ENCODE data around the gene MYO19.
"Not testable (repeated sequence)": the region's sequence is repeated elsewhere in the genome, so short reads cannot be mapped to it uniquely, and the experiment has no call there.

Gene MYO19

DNA sequence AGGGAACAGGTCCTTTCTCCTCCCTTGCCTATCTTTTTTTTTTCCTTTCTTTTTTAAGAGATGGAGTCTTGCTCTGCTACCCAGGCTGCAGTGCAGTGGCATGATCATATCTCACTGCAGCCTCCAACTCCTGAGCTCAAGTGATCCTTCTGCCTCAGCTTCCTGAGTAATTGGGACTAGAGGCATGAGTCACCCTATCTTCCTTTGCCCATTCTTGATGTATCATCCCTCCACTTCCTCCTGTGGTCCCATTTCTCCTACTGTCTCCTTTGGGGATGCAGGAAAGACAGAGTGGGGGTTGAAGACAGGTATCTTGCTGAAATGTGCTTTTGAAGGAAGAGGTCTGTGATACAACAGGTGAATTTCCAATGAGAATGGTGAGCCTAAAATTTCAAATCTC lies 5.5 kb downstream of the MYO19 start:
- DNase-seq = peak; percentile 48

DNA sequence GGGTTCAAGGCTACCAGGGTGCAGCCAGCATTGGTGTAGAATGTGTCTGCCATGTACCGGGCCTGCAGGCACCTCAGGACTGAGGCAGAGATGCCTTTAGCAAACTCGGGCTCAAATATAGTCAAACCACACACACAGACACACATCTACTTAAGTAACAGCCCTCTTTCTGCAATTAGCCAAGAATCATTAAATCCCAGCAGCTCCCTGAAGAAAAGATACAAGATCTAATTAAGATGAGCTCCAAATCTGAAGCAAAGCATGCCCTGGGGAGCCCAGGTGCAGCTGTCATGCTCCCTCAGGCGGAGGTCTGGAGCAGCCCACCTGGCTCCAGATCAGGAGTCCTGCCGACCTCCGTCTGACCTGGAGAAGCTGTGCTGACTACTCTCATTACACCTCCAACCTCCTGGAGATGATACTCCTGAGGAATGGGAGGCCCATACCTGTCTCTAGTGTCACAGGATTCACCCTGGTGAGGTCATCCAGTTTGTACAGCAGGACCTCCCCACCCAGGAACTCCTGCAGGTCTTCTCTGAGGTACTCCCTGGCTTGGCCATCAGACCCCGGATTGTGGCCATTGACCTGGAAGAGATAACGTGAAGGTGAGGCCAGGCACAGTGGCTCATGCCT lies 6.9 kb downstream of the MYO19 start:
- DNase-seq = no peak

DNA sequence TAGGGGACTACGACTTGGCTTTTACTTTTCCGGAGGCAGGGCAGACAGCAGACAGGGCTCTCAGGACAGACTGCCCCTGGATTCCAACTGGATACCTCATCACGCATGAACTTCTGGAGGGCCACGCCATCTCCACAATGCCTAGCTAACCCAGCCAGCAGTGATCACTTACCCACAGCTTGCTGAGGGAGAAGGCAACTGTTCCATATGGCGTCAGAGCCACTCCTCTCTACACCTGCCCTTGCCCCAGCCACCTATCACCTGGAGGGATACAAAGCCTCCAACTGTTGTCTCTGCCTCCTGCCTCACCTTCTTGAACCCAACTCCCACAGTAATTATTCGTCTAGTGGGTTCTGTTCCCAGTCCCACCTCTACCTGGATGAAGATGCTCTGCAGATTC lies 8.8 kb downstream of the MYO19 start:
- no peak for DNase-seq

DNA sequence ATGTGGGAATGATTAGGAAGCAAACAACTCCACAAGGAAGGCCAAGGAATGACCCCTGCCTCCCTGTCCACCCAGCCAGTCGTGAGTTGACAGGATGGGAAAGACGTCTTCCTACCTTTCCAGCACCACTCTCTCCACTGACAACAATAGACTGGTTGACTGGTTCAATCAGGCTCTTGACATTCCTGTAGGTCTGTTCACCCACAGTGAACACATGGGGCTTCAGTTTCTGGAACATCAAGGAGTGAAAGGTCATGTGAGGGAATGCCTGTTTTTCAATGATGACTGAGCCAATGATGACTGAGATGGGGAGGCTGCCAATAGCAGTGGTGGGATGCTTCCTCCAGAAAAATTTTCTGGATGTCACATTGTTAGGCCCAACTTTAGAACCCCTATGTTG lies 9.6 kb downstream of the MYO19 start:
- DNase-seq = no peak

DNA sequence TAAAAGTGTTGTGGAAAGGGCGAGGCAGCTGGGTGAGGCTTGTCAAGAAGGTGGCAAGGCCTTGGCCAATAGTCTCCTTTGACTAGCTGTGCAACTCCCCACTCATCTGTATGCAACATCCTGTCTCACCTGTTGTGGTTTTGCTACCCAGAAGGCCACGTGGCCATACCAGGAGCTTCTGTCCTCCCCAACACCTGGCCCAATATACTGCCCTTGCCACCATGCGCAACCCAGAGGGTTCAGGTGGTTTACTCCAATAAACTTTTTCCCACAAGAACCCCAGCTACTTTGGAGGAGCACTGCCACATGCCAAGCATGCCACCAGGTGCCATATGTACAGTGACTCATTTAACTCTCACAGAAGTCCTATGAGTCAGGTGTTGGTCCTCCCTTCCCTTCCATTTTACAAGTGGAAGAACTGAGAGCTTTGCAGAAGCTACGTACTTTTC lies 10.2 kb downstream of the MYO19 start:
- DNase-seq = no peak

DNA sequence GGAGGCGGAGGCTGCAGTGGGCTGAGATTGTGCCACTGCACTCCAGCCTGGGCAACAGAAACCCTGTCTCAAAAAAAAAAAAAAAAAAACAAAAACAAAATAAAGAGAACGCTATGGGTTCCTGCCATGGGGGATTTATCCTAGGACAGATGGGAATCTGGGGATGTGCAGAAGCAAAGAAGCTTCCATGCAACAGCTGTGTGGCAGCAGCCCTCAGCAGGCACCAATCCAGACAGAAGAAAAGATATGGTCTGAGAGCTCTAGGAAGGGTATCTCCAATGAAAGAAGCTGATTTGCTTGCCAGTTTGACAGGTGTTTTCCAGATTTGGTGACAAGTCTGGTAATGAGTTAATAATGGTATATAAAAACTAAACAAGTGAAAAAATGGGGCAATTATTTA lies 11.6 kb downstream of the MYO19 start:
- DNase-seq = no peak

DNA sequence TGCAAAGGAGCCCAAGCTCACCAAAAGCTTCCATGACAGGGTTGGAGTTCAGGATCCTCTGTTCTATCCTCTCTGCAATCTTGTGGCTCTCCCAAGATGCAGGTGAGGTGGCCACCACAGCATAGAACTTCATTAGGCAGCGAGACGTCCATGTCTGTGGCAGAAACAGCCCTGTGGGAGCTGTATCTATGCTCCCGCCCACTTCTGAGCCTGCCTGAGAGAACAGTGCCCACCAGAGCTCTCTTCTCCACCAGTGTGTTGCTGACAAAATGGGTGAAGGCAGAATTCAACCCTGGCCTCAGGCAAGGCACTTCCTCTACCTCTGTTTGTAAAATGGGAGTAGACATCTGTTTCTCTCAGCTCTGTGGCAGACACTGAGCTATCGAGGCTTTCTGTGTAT lies 18.8 kb downstream of the MYO19 start:
- no peak for DNase-seq

DNA sequence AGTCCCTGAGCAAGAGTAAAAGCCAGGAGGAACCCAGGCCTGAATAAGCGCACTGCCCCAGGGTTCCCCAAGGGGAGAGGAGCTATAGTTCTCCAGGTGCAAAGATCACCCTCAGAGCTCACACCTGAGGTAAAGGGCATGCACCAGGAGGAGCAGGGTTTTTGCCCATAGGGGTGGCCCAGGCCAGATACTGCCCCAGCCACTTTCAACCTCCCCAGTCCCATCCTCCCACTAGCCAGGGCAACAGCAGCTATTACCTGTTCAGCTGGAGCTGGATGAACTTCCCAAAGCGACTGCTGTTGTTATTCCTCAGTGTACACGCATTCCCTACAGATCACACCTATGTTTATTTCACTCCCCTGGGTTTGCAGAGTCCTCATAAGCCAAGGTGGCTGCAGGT lies 19.8 kb downstream of the MYO19 start:
- DNase-seq = no peak

DNA sequence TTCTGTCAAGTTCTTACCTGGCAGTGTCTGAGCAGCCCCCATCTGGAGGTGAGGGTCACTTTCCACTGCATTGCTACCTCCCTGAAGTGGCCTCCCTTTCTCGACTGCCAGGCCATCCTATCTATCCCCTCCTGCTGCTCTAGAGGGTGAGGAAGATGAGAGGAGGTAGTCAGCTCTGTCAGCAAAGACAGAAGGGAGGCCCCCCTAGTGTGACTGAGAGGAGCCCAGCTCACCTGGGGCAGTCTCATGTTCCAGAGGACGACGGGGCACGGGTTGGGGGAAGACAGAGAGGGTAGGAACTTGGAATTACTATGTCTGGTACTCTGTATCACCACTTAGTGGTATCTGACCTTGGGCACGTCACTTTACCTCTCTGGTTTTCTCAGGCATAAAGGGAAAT lies 22.0 kb downstream of the MYO19 start:
- DNase-seq = no peak

DNA sequence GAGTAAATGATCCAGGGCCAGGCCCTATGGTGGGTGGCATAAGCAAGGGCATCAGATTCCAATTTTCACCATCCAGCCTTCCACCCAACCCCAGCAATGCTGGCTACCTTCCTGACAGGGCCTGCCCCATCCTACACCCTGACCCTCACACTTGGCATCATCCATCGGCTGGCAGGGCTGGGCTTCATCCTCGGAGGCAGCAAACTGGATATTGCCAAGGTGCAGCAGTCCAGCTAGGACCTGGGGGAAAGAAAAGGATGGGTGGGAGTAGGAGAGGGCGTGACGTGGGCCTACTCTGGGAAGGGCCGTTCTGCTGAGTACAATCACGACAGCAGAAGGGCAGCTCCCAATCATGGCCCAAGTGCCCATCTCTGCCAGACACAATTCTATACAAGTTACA lies 23.5 kb downstream of the MYO19 start:
- no peak for DNase-seq

DNA sequence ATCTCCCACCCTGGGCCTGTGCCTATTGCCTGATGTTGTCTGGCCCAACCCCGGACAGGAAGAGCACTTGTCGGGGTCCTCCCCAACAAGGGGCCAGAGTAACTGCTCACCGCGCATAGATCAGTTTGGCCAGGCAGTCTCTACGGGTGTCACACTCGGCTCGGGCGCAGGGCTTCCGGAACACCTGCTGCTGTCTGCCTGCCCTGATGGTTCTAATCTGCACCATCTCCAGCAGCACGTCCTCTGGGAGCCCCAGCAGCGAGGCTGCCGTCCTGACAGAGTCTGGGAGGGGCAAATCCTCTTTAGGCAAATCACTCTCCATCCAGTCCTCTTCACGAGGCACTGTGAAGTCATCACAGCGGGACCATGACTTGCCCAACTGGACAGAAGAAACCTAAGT lies 24.0 kb downstream of the MYO19 start:
- DNase-seq = no peak

DNA sequence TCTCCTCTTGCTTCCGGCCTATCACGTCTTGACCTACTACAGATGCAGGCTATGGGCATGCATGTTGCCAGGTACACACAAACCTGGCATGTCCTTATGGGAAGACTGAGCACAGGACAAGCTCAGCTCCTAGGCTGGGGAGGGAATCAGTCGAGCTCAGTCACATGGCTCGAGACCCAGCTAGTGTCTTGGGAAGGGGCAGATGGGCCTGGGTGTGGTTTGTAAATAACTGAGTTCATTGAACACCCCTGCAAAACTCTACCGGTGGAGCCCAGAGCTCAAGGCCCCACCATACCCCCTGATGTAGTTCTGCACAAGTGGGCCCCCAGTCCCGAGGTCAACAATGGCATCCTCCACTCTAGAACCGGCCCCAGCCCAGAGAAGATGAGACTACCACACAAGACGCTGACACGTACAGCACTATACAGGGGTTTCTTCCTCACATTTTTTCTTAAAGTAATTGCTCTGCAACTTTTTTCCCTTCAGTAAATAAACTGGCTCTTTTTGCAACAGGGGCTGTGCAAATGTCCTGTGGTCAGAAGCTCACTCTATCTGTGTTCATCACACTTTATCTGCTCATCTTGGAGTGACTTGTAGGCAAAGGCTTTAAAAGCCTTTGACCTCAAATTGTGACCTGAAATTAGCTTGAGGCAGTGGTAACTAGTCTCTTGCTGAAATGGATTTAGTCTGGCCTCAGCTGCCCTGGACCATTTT lies 25.2 kb downstream of the MYO19 start:
- DNase-seq = no peak

DNA sequence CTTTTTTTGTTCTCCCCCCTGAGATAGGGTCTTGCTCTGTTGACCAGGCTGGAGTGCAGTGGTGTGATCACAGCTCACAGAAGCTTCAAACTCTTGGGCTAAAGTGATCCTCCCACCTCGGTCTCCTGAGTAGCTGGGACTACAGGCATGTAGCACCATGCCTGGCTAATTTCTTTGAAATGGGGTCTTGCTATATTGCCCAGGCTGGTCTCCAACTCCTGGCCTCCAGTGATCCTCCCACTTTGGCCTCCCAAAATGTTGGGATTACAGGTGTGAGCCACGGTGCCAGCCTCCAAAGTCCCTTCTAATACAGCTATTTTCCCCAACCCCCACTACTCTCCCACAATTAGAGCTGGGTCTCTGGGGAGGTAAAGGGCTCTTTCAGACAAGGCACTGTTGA lies 26.2 kb downstream of the MYO19 start:
- DNase-seq = not testable (repeated sequence)

DNA sequence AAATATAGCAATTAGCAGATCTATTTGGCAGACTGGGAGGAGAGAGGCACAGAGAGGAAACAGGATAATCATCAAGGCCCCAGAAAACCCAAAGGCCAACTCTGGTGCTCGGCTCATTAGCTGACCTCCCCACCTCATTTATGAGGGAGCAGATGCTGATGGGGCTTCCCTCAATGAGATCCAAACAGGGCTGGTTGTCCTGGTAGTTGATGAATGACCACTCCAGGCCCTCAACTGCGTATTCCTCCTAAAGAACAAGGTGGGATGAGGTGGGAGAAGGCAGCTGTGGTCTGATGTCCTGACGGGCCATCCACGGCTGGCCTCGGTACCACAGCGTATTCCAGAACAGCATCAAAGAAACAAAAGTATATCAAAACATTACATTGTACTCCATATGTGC lies 27.4 kb downstream of the MYO19 start:
- DNase-seq = no peak

DNA sequence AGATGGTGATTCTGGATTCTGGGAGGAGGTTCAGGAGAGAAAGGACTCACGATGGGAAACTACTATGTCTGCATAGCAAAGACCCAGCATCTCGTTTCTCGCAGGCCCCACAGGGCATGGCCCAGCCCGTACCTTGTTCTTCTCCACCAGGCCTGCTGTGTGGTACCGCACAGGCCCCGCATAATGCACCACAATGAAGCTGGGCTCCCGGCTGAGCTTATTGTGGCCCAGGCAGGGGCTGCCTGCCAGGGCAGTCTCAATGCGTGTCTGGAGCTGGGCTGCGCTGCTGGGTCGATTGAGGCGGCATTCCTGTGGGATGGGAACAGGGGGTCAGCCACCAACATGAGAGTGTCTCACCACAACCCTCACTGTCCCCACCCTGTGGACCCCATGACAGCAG lies 27.8 kb downstream of the MYO19 start:
- no peak for DNase-seq

DNA sequence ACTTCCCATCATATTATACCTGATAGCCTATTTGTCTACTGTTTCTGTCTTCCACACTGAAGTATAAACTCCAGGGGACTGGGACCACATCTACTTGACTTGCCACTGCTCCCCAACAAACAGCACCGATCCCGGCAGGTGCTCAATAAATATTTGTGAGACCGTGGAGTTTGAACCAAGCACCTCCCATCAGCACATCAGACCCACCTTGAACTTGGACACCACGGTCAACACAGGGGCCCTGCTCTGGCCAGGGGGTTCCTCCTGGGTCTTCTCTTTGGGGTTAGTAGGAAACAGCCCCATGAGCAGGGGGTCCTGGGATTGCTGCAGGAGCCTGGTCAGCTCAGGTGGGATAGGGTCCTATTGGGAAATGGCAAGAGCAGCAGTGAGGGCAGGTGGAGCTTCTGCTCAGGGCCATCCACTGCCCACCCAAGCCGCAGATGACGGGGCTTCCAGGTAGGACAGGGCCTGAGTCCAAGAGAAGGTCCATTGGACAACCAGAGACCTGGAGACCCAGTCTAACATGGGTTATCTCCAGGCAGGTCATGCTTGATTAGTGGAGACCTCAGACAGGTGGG lies 28.3 kb downstream of the MYO19 start:
- DNase-seq = no peak

DNA sequence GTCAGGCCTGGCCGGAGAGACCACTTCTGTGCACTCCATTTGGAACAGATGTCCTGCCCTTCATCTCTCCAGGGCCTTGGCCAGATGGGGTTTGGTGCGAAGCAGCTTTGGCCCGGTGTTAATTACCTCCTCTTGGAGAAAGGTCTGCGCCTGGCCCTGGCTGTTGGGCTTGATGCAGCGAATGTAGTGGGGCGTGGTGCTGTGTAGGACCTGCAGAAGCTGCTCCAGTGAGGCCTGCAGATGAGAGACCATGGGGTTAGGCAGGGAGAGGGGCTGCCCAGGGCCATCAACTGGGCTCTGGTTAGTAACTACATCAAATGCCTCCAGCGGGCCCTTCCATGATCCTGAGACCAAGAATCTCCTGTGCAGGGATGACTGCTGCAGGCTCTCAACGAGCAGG lies 29.5 kb downstream of the MYO19 start:
- DNase-seq = no peak

DNA sequence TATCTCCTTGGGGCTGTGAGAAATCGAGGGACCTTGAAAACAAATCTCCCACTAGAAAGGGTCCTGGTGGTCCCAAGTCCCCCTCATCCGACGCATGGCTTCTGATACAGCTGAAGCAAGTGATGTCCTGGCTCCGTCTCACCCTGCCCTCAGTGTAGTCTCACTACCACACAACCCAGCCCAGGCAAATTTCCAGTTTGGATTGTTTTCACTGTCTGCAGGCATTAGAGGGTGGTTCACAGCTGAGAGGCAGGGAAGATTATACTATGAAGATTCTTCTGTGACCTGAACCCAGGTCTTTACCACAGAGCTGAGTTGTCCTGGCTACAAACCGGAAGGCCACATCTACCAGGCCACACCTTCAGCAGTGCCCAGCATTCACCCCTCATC lies 30.5 kb downstream of the MYO19 start:
- no peak for DNase-seq

DNA sequence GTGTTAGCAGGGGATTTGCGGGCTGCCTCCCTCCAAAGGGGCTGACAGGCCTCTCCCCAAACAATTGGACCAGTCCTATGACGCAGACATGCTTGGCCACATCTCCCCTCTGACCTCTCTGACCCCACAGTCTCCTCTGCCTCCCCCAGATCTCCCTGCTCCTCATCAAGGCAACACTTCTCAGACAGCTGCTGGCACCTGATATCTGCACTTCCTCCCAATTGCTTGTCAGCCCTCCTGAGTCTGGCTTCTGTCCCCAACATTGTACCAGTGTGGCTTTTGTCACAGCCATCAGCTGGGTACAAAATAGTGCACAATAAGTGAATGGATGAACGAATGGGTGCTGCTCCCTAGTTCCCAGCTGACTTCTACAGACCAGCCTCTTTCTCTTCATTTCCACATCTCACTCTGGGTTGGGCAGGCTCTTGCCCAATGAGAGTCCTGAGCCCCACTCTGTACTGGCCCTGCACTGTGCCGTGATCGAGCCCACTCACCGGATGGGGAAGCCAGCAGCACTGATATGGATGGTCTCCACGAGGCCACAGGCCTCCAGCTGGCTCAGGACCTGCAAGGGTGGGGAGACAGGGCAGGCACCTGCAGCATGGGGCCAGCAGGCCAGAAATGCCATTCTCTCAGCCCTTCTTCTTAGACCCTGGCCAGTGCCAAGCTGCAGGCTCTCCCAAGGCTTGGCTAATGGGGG lies 31.1 kb downstream of the MYO19 start:
- DNase-seq = no peak

DNA sequence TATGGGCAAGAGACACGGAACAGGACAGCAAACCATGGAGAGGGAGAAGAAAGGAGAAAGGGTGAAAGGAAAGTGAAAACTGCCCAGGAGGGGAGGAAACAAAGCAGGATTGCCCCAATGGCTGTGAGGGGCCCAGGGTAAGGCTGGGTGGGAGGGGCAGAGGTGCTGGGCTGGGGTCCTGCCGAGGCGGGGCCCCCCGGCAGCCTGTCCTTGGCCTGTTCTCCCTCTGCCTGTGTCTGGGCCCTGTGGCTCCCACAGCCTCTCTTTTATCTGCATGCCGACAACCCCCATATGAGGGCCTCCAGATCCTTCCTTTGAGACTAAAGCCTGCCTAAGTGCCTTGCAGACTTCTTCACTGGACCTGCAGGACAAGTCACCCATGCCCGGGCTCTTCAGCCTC lies 32.7 kb downstream of the MYO19 start:
- no peak for DNase-seq

DNA sequence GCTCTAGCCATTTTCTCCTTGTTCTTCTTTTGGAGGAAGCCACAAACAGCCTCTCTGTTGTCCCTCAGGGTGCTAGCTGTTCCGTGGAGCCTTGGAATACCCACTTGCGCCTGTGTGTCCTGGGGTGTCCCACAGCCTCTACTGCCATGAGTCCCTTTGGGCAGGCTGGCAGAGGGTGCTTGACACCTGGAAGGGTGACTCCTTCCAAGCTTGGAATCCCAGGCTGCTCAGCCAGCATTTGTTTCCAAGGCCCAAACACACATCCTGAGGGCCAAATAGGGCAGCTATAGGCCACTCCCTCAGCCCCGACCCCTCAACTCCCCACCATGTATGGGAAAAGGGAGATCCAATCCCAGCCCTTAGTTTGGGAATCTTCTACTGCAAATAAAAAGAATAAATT lies 33.3 kb downstream of the MYO19 start:
- no peak for DNase-seq

DNA sequence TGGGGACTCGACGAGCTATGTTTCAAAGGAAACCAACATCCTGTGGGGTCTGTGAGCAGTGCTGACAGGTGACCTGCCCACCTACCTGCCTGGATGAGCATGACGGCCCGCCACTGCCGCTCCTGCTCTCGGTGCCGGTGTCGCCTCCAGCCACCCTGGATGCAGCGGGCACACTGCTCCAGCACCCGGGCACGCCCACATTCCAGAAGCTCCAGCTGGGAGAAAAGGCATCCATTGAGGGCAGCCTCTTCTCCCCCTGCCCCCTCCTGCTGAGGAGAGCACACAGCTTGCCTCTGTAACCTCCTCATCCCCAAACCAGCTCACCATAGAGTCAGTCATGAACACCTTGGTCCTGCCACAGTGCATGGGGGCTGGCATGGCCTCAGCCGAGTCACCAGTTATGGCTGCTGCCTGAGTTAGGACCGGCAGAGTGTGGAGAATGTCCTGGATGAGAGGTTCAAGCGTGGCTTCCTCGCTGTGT lies 33.9 kb downstream of the MYO19 start:
- DNase-seq = no peak

DNA sequence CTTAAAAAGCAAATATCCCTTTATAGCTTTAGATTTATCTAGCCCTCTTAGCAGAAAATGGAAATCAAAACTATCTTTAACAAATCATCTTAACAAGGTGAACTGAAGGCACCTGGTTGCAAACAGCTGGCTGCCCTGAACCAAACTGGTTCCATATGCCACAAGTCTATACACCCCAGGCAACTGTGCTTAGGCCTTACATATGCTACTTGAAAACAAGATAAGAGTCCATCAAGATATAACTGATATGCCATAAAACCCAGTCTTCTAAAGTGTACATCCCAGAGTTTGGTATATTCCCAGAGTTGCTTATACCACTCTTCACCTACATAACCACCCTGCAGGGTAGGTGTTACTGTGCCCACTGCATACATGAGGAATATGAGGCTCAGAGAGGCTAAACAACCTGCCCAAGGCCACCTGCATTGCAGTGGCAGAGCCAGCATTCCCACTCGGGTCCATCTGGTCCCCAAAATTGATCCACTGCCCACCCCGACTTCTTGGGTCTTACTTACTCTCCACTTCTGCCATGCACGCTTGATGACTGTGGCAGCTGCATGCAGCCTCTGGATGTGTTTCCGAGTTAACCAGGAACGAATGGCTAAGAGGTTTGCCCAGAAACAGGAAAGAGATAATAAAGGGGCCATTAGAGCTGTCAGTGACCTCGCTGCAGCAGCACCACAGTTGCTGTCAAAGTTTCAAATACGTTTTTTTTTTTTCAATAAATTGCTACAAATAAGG lies 35.9 kb downstream of the MYO19 start:
- no peak for DNase-seq

Data from fibroblast of skin of abdomen (primary cell).